HUES64 (cell line): Measurements from ENCODE around the gene DLG2.

Experiments
- H3K27ac ChIP-seq: 2 replicates; pipeline ENCODE4 v1.7.0; 2013; ENCODE audit warnings: low read depth, low read length, inconsistent platforms
- H3K27me3 ChIP-seq: 2 replicates; pipeline ENCODE4 v1.6.1; 2013; ENCODE audit warnings: mild to moderate bottlenecking, low read length; ENCODE audit not compliant: insufficient read depth
- H3K36me3 ChIP-seq: 2 replicates; pipeline ENCODE4 v1.6.1; 2013; ENCODE audit warnings: mild to moderate bottlenecking, low read length; ENCODE audit not compliant: insufficient read depth
- H3K4me1 ChIP-seq: 2 replicates; pipeline ENCODE4 v1.6.1; 2013; ENCODE audit warnings: mild to moderate bottlenecking, low read length, moderate library complexity; ENCODE audit not compliant: insufficient read depth
- H3K4me3 ChIP-seq: 2 replicates; pipeline ENCODE4 v1.5.1; 2013; ENCODE audit warnings: mild to moderate bottlenecking, low read length, moderate library complexity
- H3K9ac ChIP-seq: 2 replicates; pipeline ENCODE4 v1.6.1; 2013; ENCODE audit warnings: mild to moderate bottlenecking, low read depth, low read length
- H3K9me3 ChIP-seq: 2 replicates; pipeline ENCODE4 v1.6.1; 2013; ENCODE audit warnings: low read depth, low read length; ENCODE audit not compliant: insufficient read depth
- WGBS: fragments of 150-250, 120-280 bp; methylation state at CpG from one replicate; pipeline ENCODE4 v1.1.7; 2013; ENCODE audit warnings: missing lambda C conversion rate; 5-methylcytosine and 5-hydroxymethylcytosine counted together

The DLG2 gene

GRCh38 chr11:84607975-84608836 is 1018.9 kb downstream of the DLG2 start:
- no peaks in the 10 kb centered on the region for H3K4me1 ChIP-seq
- no peaks in the 10 kb centered on the region for H3K9me3 ChIP-seq
- H3K36me3 ChIP-seq: no peaks in the 10 kb centered on the region
- WGBS: 79% methylated on average over 4 of the region's 5 CpGs
- H3K9ac ChIP-seq: no peak overlapping the region
- H3K27me3 ChIP-seq: no peaks in the 10 kb centered on the region
- no peak overlapping the region for H3K27ac ChIP-seq
- H3K4me3 ChIP-seq: no peak overlapping the region

- Histone ChIP-seq H3K9me3 (no peaks in the 10 kb centered on the region), H3K27ac (no peak overlapping the region), H3K9ac (no peak overlapping the region), H3K4me3 (no peak overlapping the region), H3K4me1 (no peaks in the 10 kb centered on the region), H3K27me3 (no peaks in the 10 kb centered on the region), H3K36me3 (no peaks in the 10 kb centered on the region)
Measured at GRCh38 chr11:84594602-84595001, 1032.5 kb downstream of the DLG2 start.

- Histone ChIP-seq H3K36me3 (no peaks in the 10 kb centered on the region), H3K4me1 (0 out of 2 replicates have a peak, but pooled peaks cover 3% of the 10 kb centered on the region), H3K4me3 (no peak overlapping the region), H3K27ac (no peak overlapping the region), H3K27me3 (no peaks in the 10 kb centered on the region), H3K9ac (no peak overlapping the region), H3K9me3 (no peaks in the 10 kb centered on the region)
- 57% methylated on average over 1 of the region's 2 CpGs for WGBS
Measured at GRCh38 chr11:84590106-84590505, 1037.0 kb downstream of the DLG2 start.

GRCh38 chr11:84588131-84588829 is 1038.9 kb downstream of the DLG2 start:
- WGBS: 91% methylated on average over 4 of the region's 4 CpGs
- Histone ChIP-seq H3K4me3 (no peak overlapping the region), H3K9ac (no peak overlapping the region), H3K9me3 (no peaks in the 10 kb centered on the region), H3K4me1 (0 out of 2 replicates have a peak, but pooled peaks cover 3% of the 10 kb centered on the region), H3K36me3 (no peaks in the 10 kb centered on the region), H3K27me3 (no peaks in the 10 kb centered on the region), H3K27ac (no peak overlapping the region)

GRCh38 chr11:84583106-84583505 is 1044.0 kb downstream of the DLG2 start:
- 0 out of 2 replicates have a peak, but pooled peaks cover 8% of the 10 kb centered on the region for H3K4me1 ChIP-seq
- no peak overlapping the region for H3K4me3 ChIP-seq
- H3K27ac ChIP-seq: no peak overlapping the region
- no peak overlapping the region for H3K9ac ChIP-seq
- 89% methylated on average over 1 of the region's 1 CpG for WGBS
- no peaks in the 10 kb centered on the region for H3K36me3 ChIP-seq
- H3K9me3 ChIP-seq: peaks cover under 1% of the 10 kb centered on the region; the same call in 1 of the 2 replicates
- no peaks in the 10 kb centered on the region for H3K27me3 ChIP-seq

- Histone ChIP-seq H3K9ac (no peak overlapping the region), H3K27me3 (no peaks in the 10 kb centered on the region), H3K9me3 (peaks cover 10% of the 10 kb centered on the region), H3K4me1 (0 out of 2 replicates have a peak, but pooled peaks cover 6% of the 10 kb centered on the region), H3K4me3 (no peak overlapping the region), H3K36me3 (no peaks in the 10 kb centered on the region), H3K27ac (no peak overlapping the region)
- WGBS: no CpG with 5 or more reads among the region's 3 CpGs
Measured at GRCh38 chr11:84581083-84581482, 1046.1 kb downstream of the DLG2 start.

GRCh38 chr11:84580428-84580827 is 1046.7 kb downstream of the DLG2 start:
- Histone ChIP-seq H3K27me3 (no peaks in the 10 kb centered on the region), H3K36me3 (no peaks in the 10 kb centered on the region), H3K4me1 (0 out of 2 replicates have a peak, but pooled peaks cover 6% of the 10 kb centered on the region), H3K9ac (no peak overlapping the region), H3K27ac (no peak overlapping the region), H3K9me3 (peaks cover 10% of the 10 kb centered on the region), H3K4me3 (no peak overlapping the region)
- 84% methylated on average over 6 of the region's 6 CpGs for WGBS

- 100% methylated on average over 1 of the region's 1 CpG for WGBS
- Histone ChIP-seq H3K9ac (no peak overlapping the region), H3K27me3 (no peaks in the 10 kb centered on the region), H3K36me3 (no peaks in the 10 kb centered on the region), H3K9me3 (peaks cover 10% of the 10 kb centered on the region), H3K27ac (no peak overlapping the region), H3K4me1 (no peaks in the 10 kb centered on the region), H3K4me3 (no peak overlapping the region)
Measured at GRCh38 chr11:84573868-84574267, 1053.3 kb downstream of the DLG2 start.

- no peak overlapping the region for H3K9ac ChIP-seq
- no peak overlapping the region for H3K27ac ChIP-seq
- no peak overlapping the region for H3K4me3 ChIP-seq
- no peaks in the 10 kb centered on the region for H3K27me3 ChIP-seq
- no peaks in the 10 kb centered on the region for H3K9me3 ChIP-seq
- H3K4me1 ChIP-seq: no peaks in the 10 kb centered on the region
- WGBS: 78% methylated on average over 1 of the region's 2 CpGs
- no peaks in the 10 kb centered on the region for H3K36me3 ChIP-seq
Measured at GRCh38 chr11:84566671-84567070, 1060.5 kb downstream of the DLG2 start.

GRCh38 chr11:84564867-84565184 is 1062.3 kb downstream of the DLG2 start:
- Histone ChIP-seq H3K27ac (no peak overlapping the region), H3K4me1 (no peaks in the 10 kb centered on the region), H3K4me3 (no peak overlapping the region), H3K9ac (no peak overlapping the region), H3K9me3 (no peaks in the 10 kb centered on the region), H3K36me3 (no peaks in the 10 kb centered on the region), H3K27me3 (no peaks in the 10 kb centered on the region)

GRCh38 chr11:84564180-84564866 is 1062.8 kb downstream of the DLG2 start:
- Histone ChIP-seq H3K4me3 (no peak overlapping the region), H3K4me1 (no peaks in the 10 kb centered on the region), H3K27ac (no peak overlapping the region), H3K27me3 (no peaks in the 10 kb centered on the region), H3K36me3 (no peaks in the 10 kb centered on the region), H3K9ac (no peak overlapping the region), H3K9me3 (no peaks in the 10 kb centered on the region)
- WGBS: 83% methylated on average over 2 of the region's 4 CpGs
